Fibroblast of skin of right quadriceps (primary cell): ENCODE data around the gene PIBF1.

ENCODE experiments used
- DNase-seq: peaks from one replicate; pipeline ENCODE4 v3.0.0-alpha.2; 2013

The PIBF1 gene

DNA sequence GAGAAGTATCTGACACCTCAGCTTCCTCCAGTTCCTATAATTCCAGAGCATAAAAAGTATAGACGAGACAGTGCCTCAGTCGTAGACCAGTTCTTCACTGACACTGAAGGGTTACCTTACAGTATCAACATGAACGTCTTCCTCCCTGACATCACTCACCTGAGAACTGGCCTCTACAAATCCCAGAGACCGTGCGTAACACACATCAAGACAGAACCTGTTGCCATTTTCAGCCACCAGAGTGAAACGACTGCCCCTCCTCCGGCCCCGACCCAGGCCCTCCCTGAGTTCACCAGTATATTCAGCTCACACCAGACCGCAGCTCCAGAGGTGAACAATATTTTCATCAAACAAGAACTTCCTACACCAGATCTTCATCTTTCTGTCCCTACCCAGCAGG lies 279.9 kb downstream of the PIBF1 start:
- DNase-seq: no peak

- no peak for DNase-seq
These were observed 280.5 kb downstream of the PIBF1 start for GRCh38 chr13:73062468-73062867.

- DNase-seq: no peak
These were observed 281.2 kb downstream of the PIBF1 start for GRCh38 chr13:73063166-73063565.

- no peak for DNase-seq
These were observed 283.1 kb downstream of the PIBF1 start for GRCh38 chr13:73065036-73065435.

DNA sequence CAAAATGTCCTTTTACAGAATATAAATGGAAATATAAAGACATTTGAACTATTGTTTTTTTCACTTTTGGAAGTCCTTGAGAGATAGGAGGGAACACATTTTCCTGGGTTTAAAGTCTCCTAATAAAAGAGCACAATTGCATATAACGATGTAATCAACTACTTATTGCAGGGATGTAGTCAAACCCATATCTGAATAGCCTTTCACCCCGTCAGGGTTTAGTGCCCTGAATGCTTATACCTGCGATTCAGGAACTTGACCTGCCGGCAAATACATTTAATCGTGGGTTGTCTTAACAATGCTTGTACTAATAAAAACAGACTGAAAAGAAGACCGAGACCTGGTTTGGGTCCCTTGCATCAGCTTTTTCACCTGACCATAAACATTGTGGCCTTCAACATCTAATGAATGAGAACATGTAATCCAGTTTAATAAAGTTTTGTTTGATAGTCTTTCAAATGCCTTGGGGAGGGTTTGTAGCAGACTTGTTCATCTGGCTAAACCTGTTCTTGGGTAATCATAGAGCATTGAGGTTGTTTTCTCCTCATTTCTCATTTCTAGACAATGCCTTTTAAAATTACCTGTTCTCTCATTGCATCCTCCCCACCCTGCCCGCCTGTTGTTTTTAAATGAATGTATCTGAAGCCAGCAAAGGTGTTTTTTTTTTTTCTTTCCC lies 283.9 kb downstream of the PIBF1 start:
- no peak for DNase-seq
